Tibial nerve (tissue), 4 donors: ENCODE results near the gene THEMIS2. TPM values are rescaled to one million over a fixed set of nuclear protein-coding genes. Genes with fewer than 3 reads are reported as not detected.
"Not testable (repeated sequence)": the region's sequence is repeated elsewhere in the genome, so short reads cannot be mapped to it uniquely, and the experiment has no call there.

ENCODE experiments used
- DNase-seq, 2 donors: peaks; one replicate each; pipeline ENCODE4 v3.0.0-alpha.2; 2019; ENCODE audit warnings: low spot score in 2 of 2
- H3K27ac ChIP-seq, 4 donors: fragments of 200-600 bp; sonication (generic) in 3 of 4; one replicate each; pipeline ENCODE4 v1.5.1; 2017 to 2019; ENCODE audit warnings: mild to moderate bottlenecking in 1 of 4
- H3K27me3 ChIP-seq, 2 donors: fragments of 200-600 bp; sonication (generic) in 1 of 2; one replicate each; pipeline versions ENCODE4 v1.5.1 to v1.6.0; 2017 to 2019
- H3K36me3 ChIP-seq, 3 donors: fragments of 200-600 bp; sonication (generic); one replicate each; pipeline ENCODE4 v1.5.1; 2018 to 2019
- H3K4me1 ChIP-seq, 4 donors: fragments of 200-600 bp; sonication (generic) in 3 of 4; one replicate each; pipeline ENCODE4 v1.5.1; 2017 to 2019
- H3K4me3 ChIP-seq, 4 donors: fragments of 200-600 bp; sonication (generic) in 3 of 4; one replicate each; pipeline ENCODE4 v1.5.1; 2017 to 2019; ENCODE audit warnings: mild to moderate bottlenecking in 1 of 4, moderate library complexity in 1 of 4
- H3K9me3 ChIP-seq, 4 donors: fragments of 200-600 bp; sonication (generic) in 3 of 4; one replicate each; pipeline ENCODE4 v1.5.1; 2017 to 2019
- EP300 ChIP-seq, 2 donors: sonication (generic); formaldehyde crosslinking; IDR thresholded peaks; one replicate each; pipeline ENCODE4 v1.6.1; 2017; ENCODE audit warnings: antibody characterized with exemption in 2 of 2, mild to moderate bottlenecking in 1 of 2
- POLR2A ChIP-seq, 2 donors: fragments of 450-650 bp; IDR thresholded peaks; one replicate each; pipeline ENCODE4 v1.6.1; 2017; ENCODE audit warnings: antibody characterized with exemption in 2 of 2, mild to moderate bottlenecking in 2 of 2, moderate library complexity in 2 of 2
- WGBS, 2 donors: methylation state at CpG; one replicate each; pipeline ENCODE4 v1.1.5; 2018; 5-methylcytosine and 5-hydroxymethylcytosine counted together
- total RNA-seq, 4 donors: library from RNA; depleted of rRNA; stranded (reverse); fragments of >200 nt; gene quantifications; one replicate each; pipeline ENCODE4 v1.1.0, GENCODE V29; 2016
- TF ChIP-seq, protein P1 (sequence below), 5 experiments: fragments of 200-600 bp in 3 of 5; fragments of 450-650 bp in 2 of 5; sonication (generic) in 3 of 5; IDR thresholded peaks; one replicate each; pipeline ENCODE4 v1.5.1; 2016 to 2019; ENCODE audit warnings: antibody characterized with exemption in 5 of 5, mild to moderate bottlenecking in 3 of 5, moderate library complexity in 2 of 5

Gene THEMIS2
- total RNA-seq, 4 donors from 2014 or later: 13.2 to 50.7 (median 23.7) TPM

GRCh38 chr1:27864264-27864895, 8.0 kb upstream of the THEMIS2 start:
- H3K9me3 ChIP-seq: no peaks in the 10 kb centered on the region
- no peak overlapping the region for H3K4me3 ChIP-seq
- no peaks in the 10 kb centered on the region for H3K27me3 ChIP-seq
- TF ChIP-seq EP300 (IDR thresholded peaks at IDR 0.05) (peak in 1 of 2 donors; percentile 21), POLR2A (IDR thresholded peaks at IDR 0.05) (no peak)
- WGBS, 2 donors: 78 to 84% methylated on average over 8 of the region's 8 CpGs
- no peak for DNase-seq
- peak overlapping the region in 3 of 4 donors; percentile 55 to 78 (median 57) for H3K27ac ChIP-seq
- no peaks in the 10 kb centered on the region for H3K36me3 ChIP-seq
- H3K4me1 ChIP-seq: peaks cover 0 to 18% (median 2%) of the 10 kb centered on the region in 4 donors

DNA sequence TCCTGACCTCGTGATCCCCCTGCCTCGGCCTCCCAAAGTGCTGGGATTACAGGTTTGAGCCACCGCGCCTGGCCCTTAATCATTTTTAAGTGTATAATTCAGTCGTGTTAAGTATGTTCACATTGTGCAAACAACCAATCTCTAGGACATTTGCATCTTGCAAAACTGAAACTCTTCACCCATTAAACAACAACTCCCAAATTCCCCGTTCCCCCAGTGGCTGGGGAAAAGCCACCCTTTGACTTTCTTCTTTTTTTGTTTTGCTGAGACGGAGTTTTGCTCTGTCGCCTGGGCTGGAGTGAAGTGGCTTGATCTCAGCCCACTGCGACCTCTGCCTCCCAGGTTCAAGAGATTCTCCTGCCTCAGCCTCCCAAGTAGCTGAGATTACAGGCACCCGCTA, 6.5 kb upstream of the THEMIS2 start:
- WGBS, 2 donors: 90 to 91% methylated on average over 10 of the region's 10 CpGs

GRCh38 chr1:27868556-27868931, 3.8 kb upstream of the THEMIS2 start:
- H3K27ac ChIP-seq: peak overlapping the region in 1 of 4 donors; percentile 62
- no peak overlapping the region for H3K4me3 ChIP-seq
- 85 to 86% methylated on average over 9 to 11 of the region's 11 CpGs for WGBS, 2 donors
- H3K36me3 ChIP-seq: no peaks in the 10 kb centered on the region
- peaks cover 0 to 19% (median 9%) of the 10 kb centered on the region in 4 donors for H3K4me1 ChIP-seq
- no peak for DNase-seq
- TF ChIP-seq EP300 (IDR thresholded peaks at IDR 0.05) (no peak), POLR2A (IDR thresholded peaks at IDR 0.05) (no peak)
- TF ChIP-seq, protein P1, sequence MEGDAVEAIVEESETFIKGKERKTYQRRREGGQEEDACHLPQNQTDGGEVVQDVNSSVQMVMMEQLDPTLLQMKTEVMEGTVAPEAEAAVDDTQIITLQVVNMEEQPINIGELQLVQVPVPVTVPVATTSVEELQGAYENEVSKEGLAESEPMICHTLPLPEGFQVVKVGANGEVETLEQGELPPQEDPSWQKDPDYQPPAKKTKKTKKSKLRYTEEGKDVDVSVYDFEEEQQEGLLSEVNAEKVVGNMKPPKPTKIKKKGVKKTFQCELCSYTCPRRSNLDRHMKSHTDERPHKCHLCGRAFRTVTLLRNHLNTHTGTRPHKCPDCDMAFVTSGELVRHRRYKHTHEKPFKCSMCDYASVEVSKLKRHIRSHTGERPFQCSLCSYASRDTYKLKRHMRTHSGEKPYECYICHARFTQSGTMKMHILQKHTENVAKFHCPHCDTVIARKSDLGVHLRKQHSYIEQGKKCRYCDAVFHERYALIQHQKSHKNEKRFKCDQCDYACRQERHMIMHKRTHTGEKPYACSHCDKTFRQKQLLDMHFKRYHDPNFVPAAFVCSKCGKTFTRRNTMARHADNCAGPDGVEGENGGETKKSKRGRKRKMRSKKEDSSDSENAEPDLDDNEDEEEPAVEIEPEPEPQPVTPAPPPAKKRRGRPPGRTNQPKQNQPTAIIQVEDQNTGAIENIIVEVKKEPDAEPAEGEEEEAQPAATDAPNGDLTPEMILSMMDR (IDR thresholded peaks at IDR 0.05): no peak
- no peaks in the 10 kb centered on the region for H3K9me3 ChIP-seq
- H3K27me3 ChIP-seq: peaks cover 0 to 11% of the 10 kb centered on the region in 2 donors

More for the DNA sequence above, 6.5 kb upstream of the THEMIS2 start:
- Histone ChIP-seq H3K27me3 (no peaks in the 10 kb centered on the region), H3K4me3 (no peak overlapping the region), H3K27ac (no peak overlapping the region), H3K36me3 (no peaks in the 10 kb centered on the region), H3K4me1 (peaks cover 0 to 23% (median 2%) of the 10 kb centered on the region in 4 donors), H3K9me3 (no peaks in the 10 kb centered on the region)
- TF ChIP-seq, protein P1 (IDR thresholded peaks at IDR 0.05): no peak
- no peak for TF ChIP-seq EP300 (IDR thresholded peaks at IDR 0.05)
- TF ChIP-seq POLR2A (IDR thresholded peaks at IDR 0.05): no peak
- DNase-seq: no peak

DNA sequence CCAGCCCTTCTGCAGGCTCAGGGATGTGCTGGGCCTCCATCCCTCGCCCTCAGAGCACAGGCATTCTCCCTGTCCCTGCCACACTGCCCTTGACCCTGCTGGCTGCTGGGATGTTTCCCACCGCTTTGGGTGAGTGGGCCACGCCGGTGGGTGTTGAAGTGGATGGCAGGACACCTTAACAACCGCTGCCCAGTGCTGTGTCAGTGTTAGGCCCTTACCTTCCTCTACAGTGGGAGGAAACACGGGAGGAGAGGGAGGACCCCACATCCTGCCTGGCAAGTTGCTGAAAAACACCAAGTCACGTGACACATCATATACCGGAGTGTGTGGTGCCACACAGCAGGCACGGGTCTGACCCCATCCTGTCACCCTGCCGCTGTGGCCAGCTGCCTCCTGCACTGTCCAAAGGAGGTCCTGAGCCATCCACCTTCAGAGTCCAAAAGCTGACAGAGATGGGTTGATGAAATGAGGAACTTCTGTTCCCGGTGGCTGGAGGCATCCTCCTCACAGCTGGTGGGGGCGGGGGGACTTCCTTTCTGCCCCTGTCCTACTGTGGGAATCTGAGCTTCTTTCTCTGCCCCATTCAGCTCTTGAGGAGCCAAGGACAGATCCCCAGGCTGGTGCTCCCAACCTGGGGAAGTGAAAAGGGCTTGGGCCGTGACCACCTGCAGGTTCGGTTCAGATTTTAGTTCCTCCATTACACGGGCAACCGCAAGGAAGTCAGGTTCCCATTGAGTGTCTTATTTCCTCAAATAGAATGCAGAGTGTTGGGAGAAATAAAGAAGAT, 3.2 kb upstream of the THEMIS2 start:
- WGBS, 2 donors: 59 to 60% methylated on average over 15 to 16 of the region's 16 CpGs
- DNase-seq: no peak
- Histone ChIP-seq H3K27me3 (peaks cover 0 to 12% of the 10 kb centered on the region in 2 donors), H3K9me3 (no peaks in the 10 kb centered on the region), H3K36me3 (no peaks in the 10 kb centered on the region), H3K4me1 (peaks cover 0 to 15% (median 9%) of the 10 kb centered on the region in 4 donors), H3K27ac (peak overlapping the region in 1 of 4 donors; percentile 62), H3K4me3 (peak overlapping the region in 1 of 4 donors; percentile 5)
- TF ChIP-seq, protein P1 (IDR thresholded peaks at IDR 0.05): no peak
- TF ChIP-seq EP300 (IDR thresholded peaks at IDR 0.05) (no peak), POLR2A (IDR thresholded peaks at IDR 0.05) (no peak)

- Histone ChIP-seq H3K4me3 (no peak overlapping the region), H3K36me3 (no peaks in the 10 kb centered on the region), H3K9me3 (no peaks in the 10 kb centered on the region), H3K27me3 (peaks cover 0 to 12% of the 10 kb centered on the region in 2 donors), H3K27ac (no peak overlapping the region), H3K4me1 (peaks cover 0 to 12% (median 9%) of the 10 kb centered on the region in 4 donors)
- DNase-seq: no peak
- 63 to 89% methylated on average over 1 of the region's 1 CpG for WGBS, 2 donors
- TF ChIP-seq EP300 (IDR thresholded peaks at IDR 0.05) (no peak), POLR2A (IDR thresholded peaks at IDR 0.05) (no peak)
- TF ChIP-seq, protein P1 (IDR thresholded peaks at IDR 0.05): no peak
Measured at GRCh38 chr1:27869719-27870085, 2.6 kb upstream of the THEMIS2 start.

DNA sequence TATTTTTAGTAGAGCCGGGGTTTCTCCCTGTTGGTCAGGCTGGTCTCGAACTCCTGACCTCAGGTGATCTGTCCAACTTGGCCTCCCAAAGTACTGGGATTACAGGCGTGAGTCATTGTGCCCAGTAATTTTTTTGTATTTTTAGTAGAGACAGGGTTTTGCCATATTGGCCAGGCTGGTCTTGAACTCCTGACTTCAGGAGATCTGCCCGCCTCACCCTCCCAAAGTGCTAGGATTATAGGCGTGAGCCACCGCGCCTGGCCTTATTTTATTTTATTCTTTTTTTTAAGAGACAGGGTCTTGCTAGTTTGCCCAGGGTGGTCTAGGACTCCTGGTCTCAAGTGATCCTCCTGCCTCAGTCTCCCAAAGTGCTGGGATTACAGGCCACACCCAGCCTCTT, 1.3 kb upstream of the THEMIS2 start:
- not testable (repeated sequence) for H3K27ac ChIP-seq, H3K36me3 ChIP-seq, H3K9me3 ChIP-seq, H3K4me3 ChIP-seq, DNase-seq
- Histone ChIP-seq H3K4me1 (peaks cover 0 to 15% (median 9%) of the 10 kb centered on the region in 4 donors), H3K27me3 (peaks cover 0 to 12% of the 10 kb centered on the region in 2 donors)
- 91 to 95% methylated on average over 7 of the region's 7 CpGs for WGBS, 2 donors
